HG03097 (cell line): ENCODE results near the gene MAP3K4.

Experiments used
- ATAC-seq: cut with Tn5 transposase; IDR thresholded peaks from one replicate; pipeline ENCODE4 v1.9.1; 2021; ENCODE audit not compliant: unreplicated experiment, low FRiP score

MAP3K4 gene

GRCh38 chr6:160991406-160992060 is at the start of gene MAP3K4:
Gene MAP3K4 (plus strand): TSS chr6:160991769. CDS start chr6:160991932, 163 bp downstream.
- peak; percentile 80 for ATAC-seq

DNA sequence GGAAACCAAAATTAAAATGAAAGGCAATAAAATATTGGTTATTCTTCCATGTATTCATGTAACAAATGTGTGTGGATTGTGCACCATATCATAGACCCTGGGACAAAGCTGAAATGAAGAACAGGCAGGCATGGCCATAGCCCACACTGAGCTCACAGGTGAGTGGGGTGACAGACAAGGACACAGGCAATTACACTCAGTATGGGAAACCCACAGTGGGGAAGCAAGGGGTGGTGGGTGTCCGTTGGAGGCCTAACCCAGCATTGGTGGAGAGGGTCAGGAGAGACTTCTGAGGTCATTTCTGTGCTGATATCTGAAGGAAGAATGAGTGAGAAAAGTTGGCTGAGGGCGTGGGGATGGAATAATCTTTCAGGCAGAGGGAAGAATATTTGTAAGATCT is 47.6 kb upstream of the MAP3K4 start:
- no peak for ATAC-seq

- no peak for ATAC-seq
Measured at GRCh38 chr6:160945516-160946177, 45.9 kb upstream of the MAP3K4 start.

DNA sequence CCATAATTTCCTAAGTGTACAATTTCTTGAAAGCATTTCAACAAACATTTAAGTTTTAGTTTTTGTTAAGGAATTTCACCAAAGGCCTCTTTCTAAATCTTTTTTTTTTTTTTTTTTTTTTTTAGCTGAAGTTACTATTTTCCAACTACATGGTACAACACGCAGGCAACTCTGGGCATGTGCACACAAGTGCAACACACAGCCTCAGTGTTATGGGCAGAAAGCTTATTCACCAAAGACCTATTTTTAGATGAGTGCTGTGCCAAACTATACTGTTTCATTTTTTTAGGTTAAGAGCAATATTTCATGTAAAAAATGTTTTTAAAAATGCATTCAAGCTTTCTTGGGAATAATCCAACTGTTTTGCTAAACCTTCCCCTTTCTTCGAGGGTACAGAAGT is 42.0 kb upstream of the MAP3K4 start:
- no peak for ATAC-seq

- no peak for ATAC-seq
Measured at GRCh38 chr6:160950507-160950906, 41.1 kb upstream of the MAP3K4 start.

DNA sequence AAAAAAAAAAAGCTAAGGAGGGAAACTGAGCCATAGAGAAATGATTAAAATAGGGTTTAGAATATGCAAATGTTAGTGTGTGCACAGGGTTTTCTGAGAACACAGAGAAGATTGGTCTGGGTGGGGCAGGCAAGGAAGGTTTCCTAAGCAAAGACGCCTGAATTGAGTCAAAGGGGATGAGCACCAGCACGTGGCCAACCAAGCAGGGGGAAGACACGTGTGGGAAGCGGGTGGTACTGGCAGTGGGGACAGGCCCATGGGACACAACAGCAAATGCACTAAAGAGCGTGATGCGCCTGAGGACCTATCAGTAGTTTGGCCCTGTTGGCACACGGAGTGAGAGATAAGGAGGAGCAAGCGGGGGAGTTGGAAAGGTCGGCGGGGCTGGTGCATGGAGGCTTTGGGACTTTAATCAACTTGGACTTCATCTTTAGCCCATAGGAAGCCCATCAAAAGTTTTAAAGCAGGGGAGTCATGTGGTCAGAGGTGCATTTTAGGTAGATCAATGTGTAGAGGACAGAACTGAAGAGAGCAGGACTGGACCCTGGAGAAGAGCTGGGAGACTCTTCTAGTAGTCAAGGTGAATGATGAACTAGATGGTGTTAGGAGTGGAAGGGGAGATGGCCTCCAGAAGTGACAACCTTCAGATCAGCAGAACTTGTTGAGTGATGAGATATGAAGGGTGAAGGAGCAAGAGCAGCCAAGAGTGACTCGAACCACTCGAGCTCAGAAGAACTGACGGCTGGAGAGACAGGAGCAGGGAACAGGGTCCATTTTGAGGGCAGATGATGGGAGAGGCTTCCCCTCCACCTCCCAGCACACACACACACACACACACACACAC is 40.2 kb upstream of the MAP3K4 start:
- no peak for ATAC-seq

GRCh38 chr6:160952633-160953281 is 38.8 kb upstream of the MAP3K4 start:
- no peak for ATAC-seq

DNA sequence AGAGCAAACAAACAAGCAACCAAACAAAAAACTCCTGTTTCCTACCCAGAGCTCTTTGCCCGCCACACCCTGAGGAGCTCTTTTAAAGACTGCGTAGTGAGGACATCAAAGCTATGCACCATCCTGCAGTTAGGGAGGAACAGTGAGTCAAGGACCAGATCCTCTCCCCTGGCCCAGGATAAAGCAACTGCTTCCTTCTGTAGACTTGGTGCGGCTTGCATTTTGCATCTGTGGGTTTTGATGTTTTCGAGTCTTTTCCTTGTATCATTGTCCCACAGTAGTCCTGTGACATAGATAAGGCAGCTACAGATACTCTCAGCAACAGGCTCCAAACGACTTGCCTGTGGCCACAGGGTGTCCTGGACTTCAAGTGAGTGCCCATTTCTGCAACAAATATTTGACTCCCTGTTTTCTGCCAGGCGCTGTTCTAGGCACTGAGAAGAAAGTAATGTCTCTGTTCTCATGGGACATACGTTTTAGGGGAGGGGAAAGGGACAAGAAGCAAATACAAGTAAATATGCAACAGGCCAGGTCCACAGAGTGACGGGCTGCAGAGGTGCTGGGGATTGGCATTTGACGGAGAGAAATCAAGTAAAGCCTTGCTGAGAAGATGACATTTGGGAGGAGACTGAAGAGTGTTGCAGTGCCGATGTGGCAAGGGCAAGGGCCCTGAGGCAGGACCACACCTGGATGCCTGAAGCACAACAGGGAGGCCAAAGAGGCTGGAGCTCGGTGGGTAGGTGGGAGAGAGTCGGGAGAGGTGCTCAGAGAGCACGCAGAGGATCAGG is 35.9 kb upstream of the MAP3K4 start:
- ATAC-seq = no peak

- ATAC-seq = no peak
Measured at GRCh38 chr6:160956300-160957035, 35.1 kb upstream of the MAP3K4 start.

GRCh38 chr6:160959726-160960435 is 31.7 kb upstream of the MAP3K4 start:
- no peak for ATAC-seq

DNA sequence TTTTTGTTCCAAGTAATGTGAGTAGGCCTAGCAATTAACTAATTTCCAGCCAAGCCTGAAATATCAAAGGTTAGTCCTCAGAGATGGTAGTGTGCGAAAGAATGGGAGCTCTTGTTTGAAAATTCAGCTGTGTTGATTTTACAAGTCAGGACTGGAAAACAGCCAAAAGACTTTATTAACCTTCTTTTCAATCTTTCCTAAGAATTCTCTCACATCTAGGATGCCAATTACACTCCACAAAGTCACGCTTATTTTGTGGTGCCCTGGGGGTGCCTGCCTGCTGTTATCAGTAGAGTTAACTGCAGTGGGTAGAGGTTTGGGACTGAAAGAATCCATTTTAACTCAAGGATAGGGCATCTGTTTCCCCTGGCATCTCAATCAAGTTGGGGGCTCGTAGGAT is 30.7 kb upstream of the MAP3K4 start:
- no peak for ATAC-seq

DNA sequence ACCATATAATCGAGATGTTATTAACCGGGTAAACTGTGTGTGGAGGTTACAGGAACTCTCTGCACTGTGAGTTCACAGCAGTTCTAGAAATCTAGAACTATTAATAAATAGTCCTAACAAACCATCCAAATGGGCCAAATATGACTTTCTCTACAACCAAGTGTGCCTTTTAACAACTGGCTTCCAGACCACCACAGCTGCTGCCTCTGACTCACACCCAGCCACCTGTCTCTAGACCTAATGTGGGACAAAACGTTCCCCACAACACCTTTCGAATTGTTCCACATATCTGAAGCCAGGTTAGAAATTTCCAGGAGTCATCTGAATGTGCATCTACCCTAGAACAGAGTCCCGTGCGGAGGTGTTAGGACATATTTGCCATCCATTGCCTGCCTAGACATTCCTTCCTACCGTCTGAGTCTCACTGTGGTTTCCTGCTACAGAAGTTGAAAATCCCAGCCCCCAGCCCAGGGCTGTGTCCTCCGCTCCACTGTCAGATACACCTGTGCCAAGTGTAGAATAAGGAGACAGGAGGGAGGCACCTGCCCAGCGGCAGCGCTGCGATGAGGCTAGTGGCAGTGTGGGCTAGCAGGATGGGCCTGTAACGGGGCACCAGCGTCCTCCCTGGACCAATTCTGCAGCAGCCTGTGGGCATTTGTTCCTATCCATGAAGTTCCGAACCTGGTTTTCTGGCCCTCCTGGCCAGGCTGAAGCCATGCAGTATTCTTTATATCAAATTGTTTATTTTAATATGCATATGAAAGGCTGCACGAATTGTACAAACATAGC is 28.5 kb upstream of the MAP3K4 start:
- no peak for ATAC-seq

DNA sequence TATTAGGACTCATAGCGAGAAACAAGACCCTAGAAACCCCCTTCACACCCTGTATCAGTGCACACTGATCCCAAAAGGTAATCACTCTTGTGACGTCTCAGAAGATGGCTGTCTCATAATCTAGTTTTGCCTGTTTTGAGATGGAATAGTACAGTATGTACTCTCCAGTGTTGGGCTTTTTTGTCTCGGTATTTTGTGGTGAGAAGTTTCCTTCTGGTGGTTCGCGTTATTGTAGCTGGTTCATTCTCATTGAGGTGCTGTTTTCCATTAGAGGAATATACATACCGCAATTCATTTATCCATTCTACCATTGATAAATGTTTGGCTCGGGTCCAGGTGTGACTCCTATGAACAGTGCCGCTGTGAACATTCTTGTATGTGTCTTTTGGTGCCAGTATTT is 27.9 kb upstream of the MAP3K4 start:
- ATAC-seq = no peak

DNA sequence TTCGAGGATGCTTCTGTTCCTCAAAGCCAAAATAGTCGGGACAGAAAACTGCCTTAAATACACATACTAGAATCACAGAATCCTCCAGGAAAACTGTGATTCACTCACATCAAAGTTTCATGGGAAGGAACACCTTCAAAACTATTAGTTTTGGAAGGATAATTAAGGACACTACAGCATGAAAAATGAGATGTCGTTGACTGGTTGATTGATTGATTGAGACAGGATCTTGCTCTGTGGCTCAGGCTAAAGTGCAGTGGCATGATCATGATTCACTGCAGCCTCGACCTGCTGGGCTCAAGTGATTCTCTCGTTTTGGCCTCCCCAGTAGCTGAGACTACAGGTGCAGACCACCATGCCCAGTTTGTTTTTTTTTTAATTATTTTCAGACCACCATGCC is 25.7 kb upstream of the MAP3K4 start:
- ATAC-seq = no peak

- ATAC-seq = no peak
Measured at GRCh38 chr6:160966493-160967229, 24.9 kb upstream of the MAP3K4 start.

DNA sequence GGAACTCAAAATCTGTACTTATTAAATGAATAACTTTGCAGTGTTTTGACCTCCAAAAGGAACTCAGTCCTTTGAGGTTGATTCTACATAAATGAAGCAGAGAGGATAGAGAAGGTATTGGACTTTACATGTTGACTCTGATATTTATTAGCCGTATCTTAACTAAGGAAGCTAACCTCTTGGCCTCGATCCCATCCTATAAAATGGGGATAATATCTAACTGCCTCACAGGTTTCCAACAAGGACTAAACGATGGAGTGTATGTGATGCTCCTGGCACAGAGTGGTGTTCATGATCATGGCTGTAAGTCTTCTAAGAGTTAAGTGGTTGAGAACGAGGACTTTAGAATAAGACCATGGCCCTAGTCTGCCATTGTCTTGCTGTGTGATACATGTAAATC is 24.2 kb upstream of the MAP3K4 start:
- ATAC-seq = no peak

- no peak for ATAC-seq
Measured at GRCh38 chr6:160967833-160968232, 23.7 kb upstream of the MAP3K4 start.

DNA sequence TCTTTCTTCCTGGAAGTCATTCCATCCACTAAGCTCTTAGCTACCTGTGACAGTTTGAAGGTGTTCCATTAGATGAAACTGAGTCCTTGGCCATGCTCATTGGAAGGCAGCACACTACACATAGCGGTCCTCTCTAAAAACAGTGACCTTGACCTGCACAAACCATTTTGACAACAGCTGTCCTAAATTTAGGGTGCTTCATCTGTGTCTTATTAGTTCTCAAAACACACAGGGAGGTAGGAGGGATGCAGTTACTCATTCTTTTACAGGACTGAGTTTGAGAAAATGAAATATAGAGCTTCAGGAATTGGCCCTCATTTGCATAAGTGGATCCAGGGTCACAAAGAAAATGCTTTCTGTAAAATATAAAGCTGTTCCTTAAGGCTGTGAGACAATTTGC is 20.4 kb upstream of the MAP3K4 start:
- ATAC-seq = no peak
